Measurements from ENCODE around the gene KLRC4. TPM values are rescaled to one million over a fixed set of nuclear protein-coding genes. Genes with fewer than 3 reads are reported as not detected.
A peak's percentile ranks its signal among the peaks of the same experiment; 100 is the strongest.
"Not testable (repeated sequence)": the region's sequence is repeated elsewhere in the genome, so short reads cannot be mapped to it uniquely, and the experiment has no call there.

Gene KLRC4
- total and polyA plus RNA-seq, 10 donors: 0.22 to 14.6 (median 5.4) TPM

- WGBS, 5 donors: 83 to 88% (median 87%) methylated on average over 3 of the region's 3 CpGs
- TF ChIP-seq POLR2AphosphoS5 (IDR thresholded peaks at IDR 0.05) (no peak), POLR2A (IDR thresholded peaks at IDR 0.05) (no peak)
- TF ChIP-seq, protein P1, sequence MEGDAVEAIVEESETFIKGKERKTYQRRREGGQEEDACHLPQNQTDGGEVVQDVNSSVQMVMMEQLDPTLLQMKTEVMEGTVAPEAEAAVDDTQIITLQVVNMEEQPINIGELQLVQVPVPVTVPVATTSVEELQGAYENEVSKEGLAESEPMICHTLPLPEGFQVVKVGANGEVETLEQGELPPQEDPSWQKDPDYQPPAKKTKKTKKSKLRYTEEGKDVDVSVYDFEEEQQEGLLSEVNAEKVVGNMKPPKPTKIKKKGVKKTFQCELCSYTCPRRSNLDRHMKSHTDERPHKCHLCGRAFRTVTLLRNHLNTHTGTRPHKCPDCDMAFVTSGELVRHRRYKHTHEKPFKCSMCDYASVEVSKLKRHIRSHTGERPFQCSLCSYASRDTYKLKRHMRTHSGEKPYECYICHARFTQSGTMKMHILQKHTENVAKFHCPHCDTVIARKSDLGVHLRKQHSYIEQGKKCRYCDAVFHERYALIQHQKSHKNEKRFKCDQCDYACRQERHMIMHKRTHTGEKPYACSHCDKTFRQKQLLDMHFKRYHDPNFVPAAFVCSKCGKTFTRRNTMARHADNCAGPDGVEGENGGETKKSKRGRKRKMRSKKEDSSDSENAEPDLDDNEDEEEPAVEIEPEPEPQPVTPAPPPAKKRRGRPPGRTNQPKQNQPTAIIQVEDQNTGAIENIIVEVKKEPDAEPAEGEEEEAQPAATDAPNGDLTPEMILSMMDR (IDR thresholded peaks at IDR 0.05 in 8 of 11, conservative IDR thresholded peaks at IDR 0.05 in 3 of 11): no peak
- intact Hi-C loops (cut with DNase I; ENCODE audit: low total_unique reads): no loop called here
These were observed 34.9 kb downstream of the KLRC4 start for GRCh38 chr12:10374624-10375018.

DNA sequence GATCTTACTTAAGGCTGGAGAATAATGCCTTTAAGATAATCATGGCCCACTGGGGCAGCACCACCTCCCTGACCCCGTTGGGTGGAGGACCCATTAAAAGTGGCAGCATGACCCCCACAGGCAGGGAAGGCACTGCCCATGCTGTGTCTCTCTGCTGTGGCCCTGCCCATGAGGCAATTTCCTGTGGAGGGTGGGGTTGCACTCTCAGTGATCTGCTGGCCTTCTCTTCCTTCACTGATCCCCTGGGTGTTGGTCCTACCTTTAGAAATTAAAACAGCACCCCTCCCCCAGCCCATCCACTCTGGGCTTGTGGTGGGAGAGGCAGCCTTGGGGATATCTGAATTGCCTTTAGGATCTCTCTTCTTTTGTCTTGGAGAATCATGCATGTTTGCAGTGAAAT lies 37.0 kb downstream of the KLRC4 start:
- H3K4me3 ChIP-seq: no peak overlapping the region
- H3K4me1 ChIP-seq: peaks cover 0 to 78% (median 26%) of the 10 kb centered on the region in 6 donors
- TF ChIP-seq POLR2AphosphoS5 (IDR thresholded peaks at IDR 0.05): peak; percentile 15 to 51 (median 34)
- TF ChIP-seq POLR2A (IDR thresholded peaks at IDR 0.05): no peak
- TF ChIP-seq, protein P1 (IDR thresholded peaks at IDR 0.05 in 8 of 11, conservative IDR thresholded peaks at IDR 0.05 in 3 of 11): no peak
- DNase-seq: no peak
- intact Hi-C loops (cut with DNase I; ENCODE audit: low total_unique reads): no loop called here
- H3K9me3 ChIP-seq: peaks cover 0 to 9% (median 0%) of the 10 kb centered on the region in 8 donors
- WGBS, 5 donors: 13 to 31% (median 25%) methylated on average over 1 of the region's 1 CpG
- no peaks in the 10 kb centered on the region for H3K27me3 ChIP-seq (replicated peaks in 1 of 7)
- peak overlapping the region in 5 of 8 donors; percentile 18 to 58 (median 22) for H3K27ac ChIP-seq
- H3K36me3 ChIP-seq: no peaks in the 10 kb centered on the region

More at GRCh38 chr12:10374624-10375018, 34.9 kb downstream of the KLRC4 start:
- DNase-seq: no peak
- peaks cover 0 to 66% (median 26%) of the 10 kb centered on the region in 6 donors for H3K4me1 ChIP-seq
- no peaks in the 10 kb centered on the region for H3K9me3 ChIP-seq
- H3K36me3 ChIP-seq: no peaks in the 10 kb centered on the region
- no peak overlapping the region for H3K4me3 ChIP-seq
- peak overlapping the region in 6 of 8 donors; percentile 25 to 62 (median 55) for H3K27ac ChIP-seq
- no peaks in the 10 kb centered on the region for H3K27me3 ChIP-seq (replicated peaks in 1 of 7)

- H3K36me3 ChIP-seq; DNase-seq; H3K27me3 ChIP-seq (replicated peaks in 1 of 7); H3K4me3 ChIP-seq; H3K9me3 ChIP-seq; intact Hi-C loops (cut with DNase I; ENCODE audit: low total_unique reads): not testable (repeated sequence)
- Histone ChIP-seq H3K4me1 (peaks cover 0 to 82% (median 28%) of the 10 kb centered on the region in 6 donors), H3K27ac (peak overlapping the region in 4 of 8 donors; percentile 18 to 58 (median 28))
- WGBS, 5 donors: 45 to 60% (median 51%) methylated on average over 6 of the region's 6 CpGs
These were observed 37.5 kb downstream of the KLRC4 start for GRCh38 chr12:10371893-10372535.

DNA sequence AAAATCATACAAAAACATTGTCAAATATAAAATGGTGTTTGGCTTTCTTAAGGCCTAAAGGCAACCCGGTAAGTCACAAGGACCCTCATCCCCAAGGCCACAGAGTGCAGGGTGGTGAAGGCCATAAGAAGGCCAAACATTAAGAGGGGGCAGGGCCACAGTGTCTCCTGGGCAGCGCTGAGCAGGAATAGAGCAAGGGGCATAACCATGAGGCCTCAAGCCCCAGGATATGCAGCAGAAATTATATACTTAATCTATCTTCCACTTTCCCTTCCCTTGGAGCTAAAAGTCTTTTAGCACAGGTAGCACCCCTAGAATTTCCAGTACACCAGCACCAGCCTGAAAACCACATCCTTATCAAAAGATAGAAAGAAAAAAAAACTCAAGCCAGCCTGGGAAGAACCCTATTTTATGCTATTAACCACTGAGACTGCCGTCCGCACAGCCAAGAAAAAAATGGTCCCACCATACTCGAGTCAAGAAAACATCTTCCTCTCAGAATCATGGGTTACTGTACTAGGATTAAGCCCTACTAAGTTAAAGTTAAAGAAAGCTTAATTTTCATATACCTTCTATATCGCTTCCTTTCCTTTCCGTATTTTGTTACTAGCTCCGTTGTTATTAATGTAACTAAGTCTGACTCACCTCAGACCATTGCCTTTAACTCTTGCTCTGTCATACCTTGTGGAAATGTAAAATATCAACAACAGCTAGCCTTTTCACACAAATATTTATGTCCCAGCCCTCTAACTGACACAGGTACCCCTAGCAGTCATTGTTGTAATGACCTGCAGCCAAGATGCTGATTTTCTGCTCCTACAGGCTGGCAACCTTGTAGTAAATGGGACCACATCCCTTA lies 39.8 kb downstream of the KLRC4 start:
- no peak for TF ChIP-seq POLR2A (IDR thresholded peaks at IDR 0.05)
- no peak for TF ChIP-seq POLR2AphosphoS5 (IDR thresholded peaks at IDR 0.05)
- TF ChIP-seq, protein P1 (IDR thresholded peaks at IDR 0.05 in 8 of 11, conservative IDR thresholded peaks at IDR 0.05 in 3 of 11): no peak
- Histone ChIP-seq H3K27ac (peak overlapping the region in 4 of 8 donors; percentile 5 to 53 (median 20)), H3K9me3 (peaks cover 0 to 10% (median 0%) of the 10 kb centered on the region in 8 donors), H3K36me3 (no peaks in the 10 kb centered on the region), H3K4me3 (no peak overlapping the region), H3K4me1 (peaks cover 5 to 92% (median 37%) of the 10 kb centered on the region in 6 donors), H3K27me3 (replicated peaks in 1 of 7) (no peaks in the 10 kb centered on the region)
- intact Hi-C loops (cut with DNase I; ENCODE audit: low total_unique reads): no loop called here
- WGBS, 5 donors: 80 to 91% (median 86%) methylated on average over 8 of the region's 8 CpGs
- DNase-seq: no peak
